Cardiac muscle cell (in vitro differentiated cells and primary cell): ENCODE results near the gene FAM131B. TPM values are rescaled to one million over a fixed set of nuclear protein-coding genes. Genes with fewer than 3 reads are reported as not detected.

Source experiments
- DNase-seq, 2 donors: peaks; one replicate each; pipeline versions ENCODE4 v3.0.0 to v3.0.0-alpha.2; 2010 to 2017; ENCODE audit warnings: low read depth in 1 of 2, low spot score in 1 of 2
- H3K27ac ChIP-seq: fragments of 200-600 bp; sonication (generic); 2 replicates; pipeline ENCODE4 v1.5.1; 2016
- H3K27me3 ChIP-seq: fragments of 200-600 bp; sonication (generic); 2 replicates; pipeline ENCODE4 v1.6.0; 2016; ENCODE audit warnings: control low read depth
- H3K36me3 ChIP-seq: fragments of 200-600 bp; sonication (generic); 2 replicates; pipeline ENCODE4 v1.5.1; 2016; ENCODE audit warnings: control low read depth
- H3K4me1 ChIP-seq: fragments of 200-600 bp; sonication (generic); 2 replicates; pipeline ENCODE4 v1.8.1; 2017; ENCODE audit warnings: low read depth, mild to moderate bottlenecking, mixed run types
- H3K4me3 ChIP-seq: fragments of 200-600 bp; sonication (generic); 2 replicates; pipeline ENCODE4 v1.5.1; 2016; ENCODE audit warnings: mild to moderate bottlenecking
- H3K9me3 ChIP-seq: fragments of 200-600 bp; sonication (generic); 2 replicates; pipeline ENCODE4 v1.5.1; 2017; ENCODE audit warnings: low read depth, mild to moderate bottlenecking, control low read depth
- polyA plus RNA-seq: library from polyadenylated mRNA; unstranded; fragments of >200 nt; fragmentation: Nextera tagmentation; extraction: Ambion mirVana; gene quantifications from 2 replicates; pipeline ENCODE4 v1.2.1, GENCODE V29; 2016
- total RNA-seq: library from RNA; depleted of rRNA; stranded (reverse); fragments of >200 nt; gene quantifications from 2 replicates; pipeline ENCODE4 v1.2.3, GENCODE V29; 2016
- TF ChIP-seq, protein P1 (sequence below): IDR thresholded peaks from 2 replicates; pipeline ENCODE4 v1.5.1; 2012; ENCODE audit warnings: low read depth, mild to moderate bottlenecking, low read length

Gene FAM131B
- total and polyA plus RNA-seq, 2 experiments from 2014 or later, result 0.26 to 0.71 TPM

- TF ChIP-seq, protein P1, sequence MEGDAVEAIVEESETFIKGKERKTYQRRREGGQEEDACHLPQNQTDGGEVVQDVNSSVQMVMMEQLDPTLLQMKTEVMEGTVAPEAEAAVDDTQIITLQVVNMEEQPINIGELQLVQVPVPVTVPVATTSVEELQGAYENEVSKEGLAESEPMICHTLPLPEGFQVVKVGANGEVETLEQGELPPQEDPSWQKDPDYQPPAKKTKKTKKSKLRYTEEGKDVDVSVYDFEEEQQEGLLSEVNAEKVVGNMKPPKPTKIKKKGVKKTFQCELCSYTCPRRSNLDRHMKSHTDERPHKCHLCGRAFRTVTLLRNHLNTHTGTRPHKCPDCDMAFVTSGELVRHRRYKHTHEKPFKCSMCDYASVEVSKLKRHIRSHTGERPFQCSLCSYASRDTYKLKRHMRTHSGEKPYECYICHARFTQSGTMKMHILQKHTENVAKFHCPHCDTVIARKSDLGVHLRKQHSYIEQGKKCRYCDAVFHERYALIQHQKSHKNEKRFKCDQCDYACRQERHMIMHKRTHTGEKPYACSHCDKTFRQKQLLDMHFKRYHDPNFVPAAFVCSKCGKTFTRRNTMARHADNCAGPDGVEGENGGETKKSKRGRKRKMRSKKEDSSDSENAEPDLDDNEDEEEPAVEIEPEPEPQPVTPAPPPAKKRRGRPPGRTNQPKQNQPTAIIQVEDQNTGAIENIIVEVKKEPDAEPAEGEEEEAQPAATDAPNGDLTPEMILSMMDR, result no peak
- no peaks in the 10 kb centered on the region for H3K36me3 ChIP-seq
- H3K4me3 ChIP-seq, result no peak overlapping the region
- no peak overlapping the region for H3K27ac ChIP-seq
- no peak for DNase-seq
- H3K27me3 ChIP-seq, result peaks cover 26% of the 10 kb centered on the region
- H3K9me3 ChIP-seq, result no peaks in the 10 kb centered on the region
- H3K4me1 ChIP-seq, result no peaks in the 10 kb centered on the region
These were observed 14.6 kb downstream of the FAM131B start for GRCh38 chr7:143347950-143348349.

- Histone ChIP-seq H3K9me3 (no peaks in the 10 kb centered on the region), H3K36me3 (no peaks in the 10 kb centered on the region), H3K27ac (no peak overlapping the region), H3K27me3 (peaks cover 26% of the 10 kb centered on the region), H3K4me1 (no peaks in the 10 kb centered on the region), H3K4me3 (no peak overlapping the region)
- DNase-seq, result no peak
- TF ChIP-seq, protein P1, result no peak
These were observed 16.5 kb downstream of the FAM131B start for GRCh38 chr7:143346018-143346417.

DNA sequence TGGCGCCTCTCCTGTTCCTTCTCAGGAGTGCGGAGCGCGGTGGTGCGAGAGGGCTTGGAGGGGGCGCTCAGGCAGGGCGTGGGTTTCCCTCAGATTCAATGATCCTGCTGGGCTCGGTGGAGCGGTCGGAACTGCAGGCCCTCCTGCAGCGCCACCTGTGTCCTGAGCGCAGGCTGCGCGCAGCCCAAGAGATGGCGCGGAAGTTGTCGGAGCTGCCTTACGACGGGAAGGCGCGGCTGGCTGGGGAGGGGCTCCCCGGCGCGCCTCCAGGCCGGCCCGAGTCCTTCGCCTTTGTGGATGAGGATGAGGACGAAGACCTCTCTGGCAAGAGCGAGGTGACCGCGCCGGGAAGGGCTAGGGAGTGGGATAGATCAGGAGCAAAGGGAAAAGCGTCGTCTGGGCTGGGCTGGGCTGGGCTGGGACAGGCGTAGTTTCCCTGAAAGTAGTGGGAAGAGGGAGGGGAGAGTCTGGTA lies 17.0 kb downstream of the FAM131B start:
- no peak overlapping the region for H3K27ac ChIP-seq
- no peaks in the 10 kb centered on the region for H3K36me3 ChIP-seq
- no peak overlapping the region for H3K4me3 ChIP-seq
- H3K27me3 ChIP-seq, result peaks cover 26% of the 10 kb centered on the region
- H3K9me3 ChIP-seq, result no peaks in the 10 kb centered on the region
- peak; percentile 37 to 72 for DNase-seq
- TF ChIP-seq, protein P1, result peak; percentile 54
- H3K4me1 ChIP-seq, result no peaks in the 10 kb centered on the region

DNA sequence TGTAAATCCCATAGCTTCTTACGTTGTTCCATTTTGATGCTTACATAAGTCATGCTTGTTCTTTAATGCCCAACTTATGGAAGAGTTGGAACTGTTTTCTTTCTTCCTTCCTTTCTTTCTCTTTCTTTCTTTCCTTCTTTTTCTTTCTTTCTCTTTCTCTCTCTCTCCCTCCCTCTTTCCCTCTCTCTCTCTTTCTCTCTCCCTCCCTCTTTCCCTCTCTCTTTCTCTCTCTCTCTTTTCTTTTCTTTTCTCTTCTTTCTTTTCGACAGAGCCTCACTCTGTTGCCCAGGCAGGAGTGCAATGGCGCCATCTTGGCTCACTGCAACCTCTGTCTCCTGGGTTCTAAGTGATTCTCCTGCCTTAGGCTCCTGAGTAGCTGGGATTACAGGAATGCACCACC lies 18.9 kb downstream of the FAM131B start:
- no peaks in the 10 kb centered on the region for H3K9me3 ChIP-seq
- no peak for DNase-seq
- H3K27me3 ChIP-seq, result peaks cover 23% of the 10 kb centered on the region
- no peak overlapping the region for H3K27ac ChIP-seq
- no peaks in the 10 kb centered on the region for H3K4me1 ChIP-seq
- no peak overlapping the region for H3K4me3 ChIP-seq
- TF ChIP-seq, protein P1, result no peak
- no peaks in the 10 kb centered on the region for H3K36me3 ChIP-seq

DNA sequence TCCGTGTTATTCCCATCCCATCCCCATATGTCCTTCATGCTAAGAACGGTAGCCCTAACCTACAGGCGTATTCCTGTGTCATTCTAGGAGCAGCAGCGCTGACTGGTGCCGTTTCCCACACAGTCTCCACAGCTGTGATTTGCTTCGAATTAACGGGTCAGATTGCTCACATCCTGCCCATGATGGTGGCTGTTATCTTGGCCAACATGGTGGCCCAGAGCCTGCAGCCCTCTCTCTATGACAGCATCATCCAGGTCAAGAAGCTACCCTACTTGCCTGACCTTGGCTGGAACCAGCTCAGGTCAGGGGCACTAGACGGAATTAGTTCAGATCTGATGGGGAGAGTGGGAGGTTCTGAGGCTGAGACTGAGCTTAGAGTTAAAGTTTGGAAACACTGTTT lies 20.7 kb downstream of the FAM131B start:
- Histone ChIP-seq H3K4me3 (no peak overlapping the region), H3K27me3 (peaks cover 23% of the 10 kb centered on the region), H3K9me3 (no peaks in the 10 kb centered on the region), H3K36me3 (no peaks in the 10 kb centered on the region), H3K27ac (no peak overlapping the region), H3K4me1 (no peaks in the 10 kb centered on the region)
- no peak for DNase-seq
- TF ChIP-seq, protein P1, result no peak

GRCh38 chr7:143337216-143337615 lies 25.3 kb downstream of the FAM131B start:
- DNase-seq, result no peak
- no peak overlapping the region for H3K4me3 ChIP-seq
- TF ChIP-seq, protein P1, result no peak
- H3K4me1 ChIP-seq, result no peaks in the 10 kb centered on the region
- no peak overlapping the region for H3K27ac ChIP-seq
- no peaks in the 10 kb centered on the region for H3K9me3 ChIP-seq
- no peaks in the 10 kb centered on the region for H3K27me3 ChIP-seq
- H3K36me3 ChIP-seq, result no peaks in the 10 kb centered on the region
